Lung (tissue), 12 donors: ENCODE measurements around the gene VPS39. TPM values are rescaled to one million over a fixed set of nuclear protein-coding genes. Genes with fewer than 3 reads are reported as not detected.

ENCODE experiments used
- ATAC-seq: fragments of 200-7000 bp; cut with Tn5 transposase; one replicate; pipeline ENCODE4 v1.9.1; 2020; ENCODE audit warnings: moderate number of reproducible peaks; ENCODE audit not compliant: insufficient read depth, low FRiP score
- DNase-seq, 3 donors: peaks; one replicate each; pipeline ENCODE4 v3.0.0-alpha.2; 2013 to 2017
- H3K27ac ChIP-seq, 2 donors: one replicate each; pipeline ENCODE4 v1.5.1; 2013; ENCODE audit warnings: mild to moderate bottlenecking in 2 of 2, moderate library complexity in 2 of 2, control low read depth in 1 of 2, inconsistent platforms in 1 of 2, low read depth in 1 of 2, low read length in 1 of 2
- H3K27me3 ChIP-seq, 3 donors: one replicate each; pipeline ENCODE4 v1.5.1; 2013; ENCODE audit warnings: low read length in 2 of 3; ENCODE audit not compliant: control insufficient read depth in 3 of 3, insufficient read depth in 3 of 3
- H3K36me3 ChIP-seq, 4 donors: one replicate each; pipeline ENCODE4 v1.5.1; 2013; ENCODE audit warnings: low read length in 4 of 4, mild to moderate bottlenecking in 1 of 4, moderate library complexity in 1 of 4; ENCODE audit not compliant: control insufficient read depth in 4 of 4, insufficient read depth in 4 of 4
- H3K4me1 ChIP-seq, 5 donors: one replicate each; pipeline ENCODE4 v1.5.1; 2013; ENCODE audit warnings: low read length in 5 of 5, mild to moderate bottlenecking in 2 of 5, moderate library complexity in 1 of 5; ENCODE audit not compliant: control insufficient read depth in 5 of 5, insufficient read depth in 5 of 5
- H3K4me3 ChIP-seq: one replicate; pipeline ENCODE4 v1.5.1; 2013; ENCODE audit warnings: mild to moderate bottlenecking, control low read depth, moderate library complexity
- H3K9ac ChIP-seq, 2 donors: one replicate each; pipeline ENCODE4 v1.5.1; 2013; ENCODE audit warnings: low read length in 2 of 2, control low read depth in 1 of 2; ENCODE audit not compliant: insufficient read depth in 1 of 2
- H3K9me3 ChIP-seq, 4 donors: one replicate each; pipeline ENCODE4 v1.5.1; 2013; ENCODE audit warnings: low read length in 3 of 4, mild to moderate bottlenecking in 1 of 4, moderate library complexity in 1 of 4; ENCODE audit not compliant: control insufficient read depth in 4 of 4, insufficient read depth in 3 of 4
- CTCF ChIP-seq: IDR thresholded peaks from 2 replicates; pipeline ENCODE4 v1.5.1; 2012; ENCODE audit warnings: mild to moderate bottlenecking; ENCODE audit errors: control extremely low read depth, extremely low read depth
- WGBS, 2 donors: extraction: QIAGEN DNeasy Blood & Tissue Kit; methylation state at CpG; one replicate each; pipeline ENCODE4 v1.1.7; 2013; 5-methylcytosine and 5-hydroxymethylcytosine counted together
- polyA plus RNA-seq, 2 donors: library from polyadenylated mRNA; stranded (reverse); fragments of 200-250 nt; gene quantifications; one replicate each; pipeline ENCODE4 v1.2.1, GENCODE V29; 2013
- total RNA-seq, 2 donors: library from RNA; depleted of rRNA in 1 of 2; stranded (reverse); fragments of >200 nt in 1 of 2; gene quantifications; one replicate each; pipeline ENCODE4 v1.2.1, GENCODE V29; 2014 to 2021
- donor health status: control.
- donor health status: control.
- donor health status: Bipolar disorder and iron deficiency.
- donor health status: healthy.
- donor health status: DM: yes; HTN: yes; CAD: no.

VPS39 gene
- total and polyA plus RNA-seq, 4 donors = 29.4 to 99.1 (median 51.5) TPM

- no peaks in the 10 kb centered on the region for H3K9me3 ChIP-seq
- H3K4me1 ChIP-seq = no peaks in the 10 kb centered on the region
- 86 to 89% methylated on average over 6 of the region's 6 CpGs for WGBS, 2 donors
- DNase-seq (no peak), ATAC-seq (no peak)
- no peak overlapping the region for H3K9ac ChIP-seq
- no peak for TF ChIP-seq CTCF
- H3K27ac ChIP-seq = peak overlapping the region in 1 of 2 donors; percentile 56
- no peaks in the 10 kb centered on the region for H3K27me3 ChIP-seq
- no peak overlapping the region for H3K4me3 ChIP-seq
- peaks cover 23 to 56% (median 30%) of the 10 kb centered on the region in 4 donors for H3K36me3 ChIP-seq
Measured at GRCh38 chr15:42182328-42182886, 25.7 kb downstream of the VPS39 start.

GRCh38 chr15:42178056-42178455 lies 30.0 kb downstream of the VPS39 start:
- Histone ChIP-seq H3K36me3 (peaks cover 15 to 34% (median 21%) of the 10 kb centered on the region in 4 donors), H3K4me3 (no peak overlapping the region), H3K4me1 (peaks cover 0 to 2% (median 0%) of the 10 kb centered on the region in 5 donors), H3K9me3 (no peaks in the 10 kb centered on the region), H3K9ac (no peak overlapping the region), H3K27me3 (no peaks in the 10 kb centered on the region), H3K27ac (no peak overlapping the region)
- ATAC-seq (no peak), DNase-seq (no peak)
- WGBS, 2 donors = 83 to 88% methylated on average over 2 of the region's 2 CpGs
- no peak for TF ChIP-seq CTCF

GRCh38 chr15:42175671-42176070 lies 32.4 kb downstream of the VPS39 start:
- H3K27me3 ChIP-seq = no peaks in the 10 kb centered on the region
- H3K36me3 ChIP-seq = peaks cover 16 to 36% (median 27%) of the 10 kb centered on the region in 4 donors
- H3K9ac ChIP-seq = no peak overlapping the region
- ATAC-seq (no peak), DNase-seq (no peak)
- H3K9me3 ChIP-seq = no peaks in the 10 kb centered on the region
- peaks cover 0 to 6% (median 0%) of the 10 kb centered on the region in 5 donors for H3K4me1 ChIP-seq
- H3K27ac ChIP-seq = no peak overlapping the region
- no peak overlapping the region for H3K4me3 ChIP-seq
- no peak for TF ChIP-seq CTCF
- 61 to 73% methylated on average over 5 of the region's 5 CpGs for WGBS, 2 donors

- no peak for ATAC-seq
Measured at GRCh38 chr15:42172475-42172874, 35.6 kb downstream of the VPS39 start.

More at GRCh38 chr15:42172475-42172874, 35.6 kb downstream of the VPS39 start:
- no peaks in the 10 kb centered on the region for H3K9me3 ChIP-seq
- H3K36me3 ChIP-seq = peaks cover 18 to 42% (median 27%) of the 10 kb centered on the region in 4 donors
- TF ChIP-seq CTCF = no peak
- WGBS, 2 donors = 75 to 82% methylated on average over 5 of the region's 5 CpGs
- no peaks in the 10 kb centered on the region for H3K27me3 ChIP-seq
- H3K9ac ChIP-seq = no peak overlapping the region
- H3K27ac ChIP-seq = no peak overlapping the region
- peaks cover 0 to 6% (median 0%) of the 10 kb centered on the region in 5 donors for H3K4me1 ChIP-seq
- no peak overlapping the region for H3K4me3 ChIP-seq
- no peak for DNase-seq
